Measurements from ENCODE around the gene ETV3. TPM values are rescaled to one million over a fixed set of nuclear protein-coding genes. Genes with fewer than 3 reads are reported as not detected.

Gene ETV3
- total RNA-seq, 1 donor from 2014 or later = 19.5 TPM

DNA sequence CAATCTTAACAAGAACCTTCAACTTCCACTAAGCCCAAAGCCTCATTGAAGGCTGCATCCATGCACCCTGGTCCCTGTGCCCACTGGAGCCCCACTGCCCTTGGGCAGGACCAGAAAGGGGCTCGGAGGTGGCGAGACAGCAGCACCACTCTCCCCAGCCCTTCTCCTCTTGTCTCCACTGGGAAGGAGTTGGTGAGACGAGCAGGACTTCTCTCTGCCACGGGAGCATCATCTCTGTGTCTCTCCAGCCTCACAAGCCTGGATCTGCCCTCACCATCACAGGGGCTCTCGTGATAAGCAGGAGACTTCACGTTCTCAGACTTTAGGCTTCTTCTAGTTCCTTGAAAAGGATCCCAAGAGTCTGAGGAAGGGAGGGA lies 31.4 kb downstream of the ETV3 start:
- H3K36me3 ChIP-seq = no peaks in the 10 kb centered on the region
- Mint-ChIP-seq H3K9me3 (peaks cover 4% of the 10 kb centered on the region), H3K27me3 (ENCODE audit: insufficient read depth, low read depth) (peaks cover 31% of the 10 kb centered on the region), H3K36me3 (no peaks in the 10 kb centered on the region), H3K27ac (peak overlapping the region; percentile 50), H3K4me3 (no peak overlapping the region), H3K4me1 (peaks cover 35% of the 10 kb centered on the region)
- H3K79me2 ChIP-seq (ENCODE audit: low read depth) = no peaks in the 10 kb centered on the region
- H4K20me1 ChIP-seq (ENCODE audit: low read depth) = no peaks in the 10 kb centered on the region
- H3F3A ChIP-seq (ENCODE audit: low read depth) = no peaks in the 10 kb centered on the region
- no peak overlapping the region for H3K4me3 ChIP-seq
- no peak for DNase-seq (ENCODE audit: low spot score)
- no peak overlapping the region for H3K4me2 ChIP-seq
- peaks cover 16% of the 10 kb centered on the region for H3K4me1 ChIP-seq
- no peak overlapping the region for H2AFZ ChIP-seq (replicated peaks)
- H3K27ac ChIP-seq = no peak overlapping the region
- no peak overlapping the region for H3K9ac ChIP-seq
- H3K27me3 ChIP-seq = peaks cover 77% of the 10 kb centered on the region
- TF ChIP-seq EZH2 (IDR thresholded peaks at IDR 0.05) = no peak
- TF ChIP-seq, protein P1, sequence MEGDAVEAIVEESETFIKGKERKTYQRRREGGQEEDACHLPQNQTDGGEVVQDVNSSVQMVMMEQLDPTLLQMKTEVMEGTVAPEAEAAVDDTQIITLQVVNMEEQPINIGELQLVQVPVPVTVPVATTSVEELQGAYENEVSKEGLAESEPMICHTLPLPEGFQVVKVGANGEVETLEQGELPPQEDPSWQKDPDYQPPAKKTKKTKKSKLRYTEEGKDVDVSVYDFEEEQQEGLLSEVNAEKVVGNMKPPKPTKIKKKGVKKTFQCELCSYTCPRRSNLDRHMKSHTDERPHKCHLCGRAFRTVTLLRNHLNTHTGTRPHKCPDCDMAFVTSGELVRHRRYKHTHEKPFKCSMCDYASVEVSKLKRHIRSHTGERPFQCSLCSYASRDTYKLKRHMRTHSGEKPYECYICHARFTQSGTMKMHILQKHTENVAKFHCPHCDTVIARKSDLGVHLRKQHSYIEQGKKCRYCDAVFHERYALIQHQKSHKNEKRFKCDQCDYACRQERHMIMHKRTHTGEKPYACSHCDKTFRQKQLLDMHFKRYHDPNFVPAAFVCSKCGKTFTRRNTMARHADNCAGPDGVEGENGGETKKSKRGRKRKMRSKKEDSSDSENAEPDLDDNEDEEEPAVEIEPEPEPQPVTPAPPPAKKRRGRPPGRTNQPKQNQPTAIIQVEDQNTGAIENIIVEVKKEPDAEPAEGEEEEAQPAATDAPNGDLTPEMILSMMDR (IDR thresholded peaks at IDR 0.05) = no peak
- no peak for TF ChIP-seq EZH2phosphoT487 (IDR thresholded peaks at IDR 0.05)
- H3K9me3 ChIP-seq (ENCODE audit: low read depth) = no peaks in the 10 kb centered on the region

DNA sequence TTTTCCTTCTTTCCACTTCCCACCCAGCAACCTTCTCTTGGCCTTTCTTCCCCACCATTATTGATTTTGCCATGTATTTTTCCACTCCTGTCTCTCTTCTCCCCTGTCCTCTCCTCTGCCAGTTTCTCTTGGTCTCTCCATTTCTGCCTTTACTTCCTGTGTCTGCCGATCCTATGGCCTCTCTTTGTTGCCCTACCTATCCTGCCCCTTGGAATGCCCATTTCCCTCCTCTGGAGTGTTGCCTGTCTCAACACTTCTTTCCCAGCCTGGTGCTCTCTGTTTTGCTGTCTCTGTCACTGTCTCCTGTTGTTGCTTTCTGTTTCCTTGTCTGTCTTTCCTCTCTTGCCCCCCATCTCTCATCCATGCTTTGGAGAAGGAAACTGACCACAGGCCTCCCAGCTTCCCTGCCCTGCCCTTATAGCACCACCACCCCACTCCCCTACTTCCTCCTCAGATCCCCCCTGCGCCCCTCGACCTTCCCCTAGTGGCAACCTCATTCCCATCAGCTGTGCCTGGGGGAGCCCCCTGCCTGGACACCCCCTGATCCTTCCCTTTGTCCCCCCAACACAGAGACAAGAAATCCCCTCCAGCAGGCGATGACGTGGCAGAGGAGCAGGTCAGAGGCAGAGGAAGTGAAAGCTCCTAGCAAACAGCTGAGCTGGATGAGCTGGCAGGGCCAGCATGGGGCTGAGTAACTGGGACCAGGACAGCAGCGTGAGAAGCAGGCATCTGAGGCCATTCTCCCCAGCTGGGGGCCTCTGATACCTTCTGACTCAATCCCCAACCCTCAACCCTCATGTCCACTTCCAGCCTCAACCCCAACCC lies 32.0 kb downstream of the ETV3 start:
- Histone ChIP-seq H3K4me3 (no peak overlapping the region), H2AFZ (replicated peaks) (no peak overlapping the region), H3K9me3 (ENCODE audit: low read depth) (no peaks in the 10 kb centered on the region), H3K36me3 (no peaks in the 10 kb centered on the region), H3K27me3 (peaks cover 72% of the 10 kb centered on the region), H3F3A (ENCODE audit: low read depth) (no peaks in the 10 kb centered on the region), H3K27ac (no peak overlapping the region), H4K20me1 (ENCODE audit: low read depth) (no peaks in the 10 kb centered on the region), H3K79me2 (ENCODE audit: low read depth) (no peaks in the 10 kb centered on the region), H3K4me1 (peaks cover 10% of the 10 kb centered on the region), H3K9ac (no peak overlapping the region), H3K4me2 (no peak overlapping the region)
- Mint-ChIP-seq H3K4me3 (no peak overlapping the region), H3K9me3 (peaks cover 4% of the 10 kb centered on the region), H3K4me1 (peaks cover 29% of the 10 kb centered on the region), H3K27me3 (ENCODE audit: insufficient read depth, low read depth) (peaks cover 31% of the 10 kb centered on the region), H3K27ac (peak overlapping the region; percentile 50), H3K36me3 (no peaks in the 10 kb centered on the region)
- TF ChIP-seq EZH2 (IDR thresholded peaks at IDR 0.05) (no peak), EZH2phosphoT487 (IDR thresholded peaks at IDR 0.05) (no peak)
- TF ChIP-seq, protein P1 (IDR thresholded peaks at IDR 0.05) = no peak
- no peak for DNase-seq (ENCODE audit: low spot score)

DNA sequence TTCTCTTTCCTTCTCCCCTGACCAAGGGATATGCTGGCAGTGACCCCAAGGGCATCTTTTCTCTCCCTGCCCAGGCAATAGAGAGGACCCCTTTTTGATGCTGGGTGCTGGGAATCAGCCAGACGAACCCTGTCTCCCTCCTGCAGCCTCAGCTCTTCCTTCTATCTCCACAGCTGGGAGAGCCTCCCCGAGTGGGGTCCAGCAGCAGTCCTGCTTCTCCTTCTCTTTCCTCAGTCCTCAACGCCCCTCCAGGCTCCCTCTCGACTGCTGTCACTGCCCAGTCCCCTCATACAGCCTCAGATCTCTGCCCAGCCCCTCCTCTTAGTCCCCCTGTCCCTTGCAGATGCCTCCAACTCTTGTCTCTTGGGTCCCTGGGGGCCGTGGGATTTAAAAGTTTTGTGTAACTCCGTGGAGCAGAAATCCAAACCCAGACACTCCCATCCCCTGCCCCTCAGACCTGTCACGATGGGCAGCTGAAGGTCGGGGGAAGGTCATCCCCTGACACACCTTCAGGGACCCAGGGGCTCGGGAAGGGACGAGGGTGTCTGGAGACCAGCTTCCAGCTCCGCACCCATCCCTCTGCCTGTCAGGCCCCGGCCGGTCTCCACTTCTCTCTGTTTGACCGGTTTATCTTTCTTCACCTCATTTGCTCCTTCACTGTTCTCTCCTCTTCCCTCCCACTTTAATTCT lies 32.8 kb downstream of the ETV3 start:
- peak overlapping the region; percentile 23 for H3K27ac Mint-ChIP-seq
- no peaks in the 10 kb centered on the region for H3K9me3 ChIP-seq (ENCODE audit: low read depth)

More for the DNA sequence above, 32.8 kb downstream of the ETV3 start:
- Histone ChIP-seq H3K9ac (no peak overlapping the region), H4K20me1 (ENCODE audit: low read depth) (peaks cover 2% of the 10 kb centered on the region), H3K27me3 (peaks cover 76% of the 10 kb centered on the region), H3F3A (ENCODE audit: low read depth) (peaks cover 7% of the 10 kb centered on the region), H3K79me2 (ENCODE audit: low read depth) (no peaks in the 10 kb centered on the region), H3K36me3 (no peaks in the 10 kb centered on the region), H3K4me2 (no peak overlapping the region), H3K4me1 (peaks cover 10% of the 10 kb centered on the region), H3K27ac (no peak overlapping the region), H3K4me3 (no peak overlapping the region), H2AFZ (replicated peaks) (no peak overlapping the region)
- no peak for DNase-seq (ENCODE audit: low spot score)
- peaks cover 25% of the 10 kb centered on the region for H3K4me1 Mint-ChIP-seq
- peaks cover 26% of the 10 kb centered on the region for H3K27me3 Mint-ChIP-seq (ENCODE audit: insufficient read depth, low read depth)
- H3K4me3 Mint-ChIP-seq = peak overlapping the region; percentile 19
- TF ChIP-seq, protein P1 (IDR thresholded peaks at IDR 0.05) = no peak
- TF ChIP-seq EZH2 (IDR thresholded peaks at IDR 0.05) (no peak), EZH2phosphoT487 (IDR thresholded peaks at IDR 0.05) (no peak)
- H3K9me3 Mint-ChIP-seq = peaks cover 4% of the 10 kb centered on the region
- H3K36me3 Mint-ChIP-seq = no peaks in the 10 kb centered on the region
